Testis (tissue), 2 donors: ENCODE measurements around the gene GNAO1.

Source experiments
- CTCF ChIP-seq, 3 experiments: fragments of 450-650 bp in 2 of 3; fragments of 200-600 bp in 1 of 3; sonication (generic) in 1 of 3; IDR thresholded peaks; one replicate each; pipeline ENCODE4 v1.5.1; 2016 to 2019; ENCODE audit warnings: antibody characterized with exemption in 3 of 3, mild to moderate bottlenecking in 2 of 3, moderate library complexity in 1 of 3
- POLR2A ChIP-seq: fragments of 450-650 bp; IDR thresholded peaks from one replicate; pipeline ENCODE4 v1.6.1; 2017; ENCODE audit warnings: antibody characterized with exemption, mild to moderate bottlenecking, moderate library complexity

GRCh38 chr16:56238188-56238587 lies 46.9 kb downstream of the GNAO1 start:
- TF ChIP-seq CTCF (IDR thresholded peaks at IDR 0.05) (no peak), POLR2A (no peak)
